Gastroesophageal sphincter (tissue), 3 donors: ENCODE data around the gene SLK.

Source experiments
- POLR2A ChIP-seq, 2 donors: fragments of 450-650 bp; IDR thresholded peaks; one replicate each; pipeline ENCODE4 v1.6.1; 2017; ENCODE audit warnings: antibody characterized with exemption in 2 of 2, mild to moderate bottlenecking in 2 of 2, moderate library complexity in 1 of 2
- TF ChIP-seq, protein P1 (sequence below), 4 experiments: fragments of 200-600 bp in 2 of 4; fragments of 450-650 bp in 2 of 4; sonication (generic) in 1 of 4; IDR thresholded peaks; one replicate each; pipeline ENCODE4 v1.5.1; 2017 to 2019; ENCODE audit warnings: antibody characterized with exemption in 4 of 4, mild to moderate bottlenecking in 2 of 4, moderate library complexity in 2 of 4

DNA sequence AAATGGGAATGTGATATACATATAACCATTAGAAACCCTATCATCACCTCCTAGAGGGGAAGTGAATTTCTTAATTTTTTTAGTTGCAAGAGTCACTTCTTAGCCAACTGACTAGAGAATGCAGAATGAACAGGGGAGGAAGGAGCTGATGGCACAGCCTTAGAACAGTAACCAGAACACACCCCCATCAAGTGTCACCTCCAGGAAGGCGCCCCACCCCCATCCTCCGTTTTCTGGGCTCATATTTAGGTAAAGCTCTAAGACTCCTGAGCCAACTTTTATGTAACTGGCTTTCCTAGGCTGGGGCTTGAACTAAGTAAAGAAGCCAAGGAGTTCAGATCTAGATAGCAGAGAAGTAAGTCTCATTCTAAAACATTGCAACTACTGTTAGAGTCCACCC, 64.7 kb downstream of the SLK start:
- TF ChIP-seq, protein P1, sequence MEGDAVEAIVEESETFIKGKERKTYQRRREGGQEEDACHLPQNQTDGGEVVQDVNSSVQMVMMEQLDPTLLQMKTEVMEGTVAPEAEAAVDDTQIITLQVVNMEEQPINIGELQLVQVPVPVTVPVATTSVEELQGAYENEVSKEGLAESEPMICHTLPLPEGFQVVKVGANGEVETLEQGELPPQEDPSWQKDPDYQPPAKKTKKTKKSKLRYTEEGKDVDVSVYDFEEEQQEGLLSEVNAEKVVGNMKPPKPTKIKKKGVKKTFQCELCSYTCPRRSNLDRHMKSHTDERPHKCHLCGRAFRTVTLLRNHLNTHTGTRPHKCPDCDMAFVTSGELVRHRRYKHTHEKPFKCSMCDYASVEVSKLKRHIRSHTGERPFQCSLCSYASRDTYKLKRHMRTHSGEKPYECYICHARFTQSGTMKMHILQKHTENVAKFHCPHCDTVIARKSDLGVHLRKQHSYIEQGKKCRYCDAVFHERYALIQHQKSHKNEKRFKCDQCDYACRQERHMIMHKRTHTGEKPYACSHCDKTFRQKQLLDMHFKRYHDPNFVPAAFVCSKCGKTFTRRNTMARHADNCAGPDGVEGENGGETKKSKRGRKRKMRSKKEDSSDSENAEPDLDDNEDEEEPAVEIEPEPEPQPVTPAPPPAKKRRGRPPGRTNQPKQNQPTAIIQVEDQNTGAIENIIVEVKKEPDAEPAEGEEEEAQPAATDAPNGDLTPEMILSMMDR (IDR thresholded peaks at IDR 0.05) = no peak
- TF ChIP-seq POLR2A (IDR thresholded peaks at IDR 0.05) = no peak
